ENCODE data around the gene MAGOHB.
"Not testable (repeated sequence)": the region's sequence is repeated elsewhere in the genome, so short reads cannot be mapped to it uniquely, and the experiment has no call there.

The MAGOHB gene

GRCh38 chr12:10614056-10614370, 604 bp upstream of the MAGOHB start:
- FAIRE-seq (no peak), DNase-seq (ENCODE audit: insufficient read length, low spot score) (no peak)

GRCh38 chr12:10612984-10613348, 443 bp downstream of the MAGOHB start:
- FAIRE-seq, result no peak
- no peak for DNase-seq (ENCODE audit: insufficient read length, low spot score)

- DNase-seq (ENCODE audit: insufficient read length, low spot score) (no peak), FAIRE-seq (no peak)
Measured at GRCh38 chr12:10612110-10612509, 1.3 kb downstream of the MAGOHB start.

- not testable (repeated sequence) for DNase-seq (ENCODE audit: insufficient read length, low spot score); FAIRE-seq
Measured at GRCh38 chr12:10611258-10611657, 2.2 kb downstream of the MAGOHB start.

DNA sequence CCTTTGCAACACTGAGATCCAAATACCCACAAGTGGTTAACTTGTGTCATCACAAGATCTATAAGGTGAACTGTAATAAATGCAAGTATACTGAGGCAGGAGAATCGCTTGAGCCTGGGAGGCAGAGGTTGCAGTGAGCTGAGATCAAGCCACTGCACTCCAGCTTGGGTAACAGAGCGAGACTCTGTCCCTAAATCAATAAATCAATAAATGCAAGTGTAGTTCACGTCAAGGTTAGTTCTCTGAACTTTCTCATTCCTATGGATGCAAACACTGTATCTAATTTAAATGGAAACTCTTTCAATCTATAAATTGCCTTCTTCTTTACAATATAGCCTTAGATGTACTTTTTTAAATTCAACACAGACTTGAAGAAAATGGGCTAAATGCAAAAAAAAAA, 3.2 kb downstream of the MAGOHB start:
- DNase-seq (ENCODE audit: insufficient read length, low spot score) (no peak), FAIRE-seq (no peak)

DNA sequence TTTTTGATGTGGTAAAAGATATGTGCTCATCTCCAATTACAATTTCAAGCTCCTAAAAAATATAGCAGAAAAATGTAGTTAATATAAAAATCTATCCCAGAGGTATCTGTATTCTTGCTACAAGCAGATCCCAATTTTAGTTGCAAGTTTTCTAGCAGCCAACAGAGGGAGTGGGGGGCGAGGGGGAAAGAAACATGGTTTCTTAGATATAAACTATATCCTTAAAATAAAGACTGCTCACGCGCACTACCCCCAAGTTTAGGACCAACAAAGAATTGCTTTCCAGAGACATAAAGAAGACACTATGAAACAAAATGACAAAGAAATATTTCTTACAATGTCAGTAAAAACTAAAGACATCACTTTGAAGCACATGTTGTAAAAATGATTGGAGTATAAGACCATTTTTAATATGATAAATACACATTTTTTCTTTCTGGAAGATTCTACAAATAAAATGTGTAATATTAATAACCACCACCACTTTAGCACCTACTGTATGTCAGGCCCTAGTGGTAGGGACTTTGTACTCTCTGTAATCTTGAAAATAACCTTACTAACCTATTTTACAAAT, 5.4 kb downstream of the MAGOHB start:
- no peak for DNase-seq (ENCODE audit: insufficient read length, low spot score)
- FAIRE-seq, result no peak

- no peak for DNase-seq (ENCODE audit: insufficient read length, low spot score)
Measured at GRCh38 chr12:10601860-10602259, 11.5 kb downstream of the MAGOHB start.

GRCh38 chr12:10600988-10601387, 12.4 kb downstream of the MAGOHB start:
- DNase-seq (ENCODE audit: insufficient read length, low spot score) (no peak), FAIRE-seq (no peak)

More at GRCh38 chr12:10601860-10602259, 11.5 kb downstream of the MAGOHB start:
- FAIRE-seq, result no peak

- FAIRE-seq (no peak), DNase-seq (ENCODE audit: insufficient read length, low spot score) (no peak)
Measured at GRCh38 chr12:10595881-10596280, 17.5 kb downstream of the MAGOHB start.

- FAIRE-seq, result no peak
- DNase-seq (ENCODE audit: insufficient read length, low spot score), result no peak
Measured at GRCh38 chr12:10590966-10591365, 22.4 kb downstream of the MAGOHB start.

DNA sequence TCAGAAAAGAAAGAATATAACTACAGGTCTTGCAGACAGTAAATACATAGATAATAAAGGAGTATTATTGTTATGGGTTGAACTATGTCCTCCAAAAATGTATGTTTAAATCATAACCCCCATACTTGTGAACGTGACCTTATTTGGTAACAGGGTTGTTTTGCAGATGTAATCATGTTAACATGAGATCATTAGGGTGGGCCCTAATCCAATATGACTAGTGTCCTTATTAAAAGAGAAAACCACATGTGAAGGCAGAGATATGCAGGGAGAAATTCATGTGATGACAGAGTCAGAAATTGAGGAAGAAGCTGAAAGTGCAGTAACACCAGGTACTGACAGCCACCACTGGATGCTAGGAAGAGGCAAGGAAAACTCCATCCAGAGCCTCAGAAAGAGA, 29.0 kb downstream of the MAGOHB start:
- DNase-seq (ENCODE audit: insufficient read length, low spot score) (no peak), FAIRE-seq (no peak)

- no peak for DNase-seq (ENCODE audit: insufficient read length, low spot score)
- FAIRE-seq, result no peak
Measured at GRCh38 chr12:10582704-10583103, 30.7 kb downstream of the MAGOHB start.

- DNase-seq (ENCODE audit: insufficient read length, low spot score); FAIRE-seq: not testable (repeated sequence)
Measured at GRCh38 chr12:10582133-10582532, 31.3 kb downstream of the MAGOHB start.

- DNase-seq (ENCODE audit: insufficient read length, low spot score), result no peak
Measured at GRCh38 chr12:10574307-10574706, 39.1 kb downstream of the MAGOHB start.

DNA sequence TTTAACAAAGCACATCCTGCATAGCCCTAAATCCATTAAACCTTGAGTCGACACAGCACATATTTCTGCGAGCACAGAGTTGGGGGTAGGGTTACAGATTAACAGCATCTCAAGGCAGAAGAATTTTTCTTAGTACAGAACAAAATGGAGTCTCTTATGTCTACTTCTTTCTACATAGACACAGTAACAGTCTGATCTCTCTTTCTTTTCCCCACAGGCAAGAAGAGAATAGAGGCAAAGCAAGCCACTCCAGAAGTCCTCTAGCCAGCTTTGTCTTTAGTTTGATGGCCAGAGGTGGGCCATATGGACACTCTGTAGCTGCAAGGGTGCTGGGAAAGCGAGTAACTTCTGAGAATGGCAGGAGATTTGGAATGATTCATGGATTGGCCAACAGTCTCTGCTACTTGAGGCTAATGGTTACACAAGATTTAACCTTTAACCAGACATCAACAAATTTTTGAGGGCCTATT, 41.4 kb downstream of the MAGOHB start:
- not testable (repeated sequence) for DNase-seq (ENCODE audit: insufficient read length, low spot score); FAIRE-seq

More at GRCh38 chr12:10574307-10574706, 39.1 kb downstream of the MAGOHB start:
- no peak for FAIRE-seq

DNA sequence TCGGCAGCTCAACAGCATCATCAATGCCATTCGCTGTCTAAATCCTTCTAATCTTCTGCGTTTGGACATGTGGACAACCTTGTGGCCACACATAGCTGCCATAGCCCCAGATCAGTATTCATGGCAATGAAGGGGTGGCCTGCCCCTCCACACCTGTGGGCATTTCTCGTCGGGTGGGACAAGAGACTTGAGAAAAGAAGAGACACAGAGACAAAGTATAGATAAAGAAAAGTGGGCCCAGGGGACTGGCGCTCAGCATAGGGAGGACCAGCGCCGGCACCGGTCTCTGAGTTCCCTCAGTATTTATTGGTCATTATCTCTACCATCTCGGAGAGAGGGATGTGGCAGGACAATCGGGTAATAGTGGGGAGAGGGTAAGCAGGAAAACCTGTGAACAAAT, 42.3 kb downstream of the MAGOHB start:
- DNase-seq (ENCODE audit: insufficient read length, low spot score) (no peak), FAIRE-seq (no peak)

- no peak for DNase-seq (ENCODE audit: insufficient read length, low spot score)
- no peak for FAIRE-seq
Measured at GRCh38 chr12:10567813-10568212, 45.6 kb downstream of the MAGOHB start.

GRCh38 chr12:10563966-10564365, 49.4 kb downstream of the MAGOHB start:
- no peak for DNase-seq (ENCODE audit: insufficient read length, low spot score)
- no peak for FAIRE-seq

GRCh38 chr12:10563002-10563401, 50.4 kb downstream of the MAGOHB start:
- DNase-seq (ENCODE audit: insufficient read length, low spot score) (no peak), FAIRE-seq (no peak)

DNA sequence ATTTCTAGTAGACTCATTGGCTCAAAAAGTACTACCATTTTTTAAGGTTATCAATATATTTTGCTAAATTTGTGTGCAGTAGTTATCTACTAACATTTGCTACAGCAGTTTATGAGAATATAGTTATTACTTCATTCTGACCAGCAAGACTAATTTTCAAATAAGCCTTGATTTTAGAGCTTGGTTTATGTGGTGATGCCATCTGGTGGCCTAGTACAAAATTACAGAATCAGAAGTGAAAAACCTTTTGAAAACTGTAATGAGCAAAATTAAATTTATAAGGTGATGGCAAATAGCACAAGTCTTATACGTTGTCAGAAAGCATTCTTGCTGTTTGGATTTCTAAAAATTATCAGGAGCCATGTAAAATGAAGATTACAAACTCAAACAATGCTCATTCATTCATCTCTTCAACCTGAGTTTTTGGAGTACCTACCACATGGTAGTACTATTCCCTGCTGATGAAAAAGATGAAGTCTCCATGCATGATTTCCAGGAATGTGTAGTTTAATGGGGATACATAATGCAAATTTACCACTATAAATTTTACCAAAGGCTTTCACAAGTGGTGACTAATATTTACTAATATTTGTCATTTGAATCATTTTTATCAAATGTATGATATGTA, 51.0 kb downstream of the MAGOHB start:
- DNase-seq (ENCODE audit: insufficient read length, low spot score), result no peak
- FAIRE-seq, result peak; percentile 86

- peak; percentile 21 for FAIRE-seq
- no peak for DNase-seq (ENCODE audit: insufficient read length, low spot score)
Measured at GRCh38 chr12:10559244-10559643, 54.2 kb downstream of the MAGOHB start.

GRCh38 chr12:10558789-10559188, 54.6 kb downstream of the MAGOHB start:
- FAIRE-seq, result no peak
- no peak for DNase-seq (ENCODE audit: insufficient read length, low spot score)

- FAIRE-seq, result no peak
- no peak for DNase-seq (ENCODE audit: insufficient read length, low spot score)
Measured at GRCh38 chr12:10558301-10558700, 55.1 kb downstream of the MAGOHB start.

Data from GM19239 (cell line).